HG02588 (cell line): ENCODE measurements around the gene TBX2.
"Not testable (repeated sequence)": the region's sequence is repeated elsewhere in the genome, so short reads cannot be mapped to it uniquely, and the experiment has no call there.

ENCODE experiments used
- ATAC-seq: cut with Tn5 transposase; IDR thresholded peaks from one replicate; pipeline ENCODE4 v1.9.1; 2021; ENCODE audit warnings: mild to moderate bottlenecking, moderate library complexity; ENCODE audit not compliant: unreplicated experiment

TBX2 gene

DNA sequence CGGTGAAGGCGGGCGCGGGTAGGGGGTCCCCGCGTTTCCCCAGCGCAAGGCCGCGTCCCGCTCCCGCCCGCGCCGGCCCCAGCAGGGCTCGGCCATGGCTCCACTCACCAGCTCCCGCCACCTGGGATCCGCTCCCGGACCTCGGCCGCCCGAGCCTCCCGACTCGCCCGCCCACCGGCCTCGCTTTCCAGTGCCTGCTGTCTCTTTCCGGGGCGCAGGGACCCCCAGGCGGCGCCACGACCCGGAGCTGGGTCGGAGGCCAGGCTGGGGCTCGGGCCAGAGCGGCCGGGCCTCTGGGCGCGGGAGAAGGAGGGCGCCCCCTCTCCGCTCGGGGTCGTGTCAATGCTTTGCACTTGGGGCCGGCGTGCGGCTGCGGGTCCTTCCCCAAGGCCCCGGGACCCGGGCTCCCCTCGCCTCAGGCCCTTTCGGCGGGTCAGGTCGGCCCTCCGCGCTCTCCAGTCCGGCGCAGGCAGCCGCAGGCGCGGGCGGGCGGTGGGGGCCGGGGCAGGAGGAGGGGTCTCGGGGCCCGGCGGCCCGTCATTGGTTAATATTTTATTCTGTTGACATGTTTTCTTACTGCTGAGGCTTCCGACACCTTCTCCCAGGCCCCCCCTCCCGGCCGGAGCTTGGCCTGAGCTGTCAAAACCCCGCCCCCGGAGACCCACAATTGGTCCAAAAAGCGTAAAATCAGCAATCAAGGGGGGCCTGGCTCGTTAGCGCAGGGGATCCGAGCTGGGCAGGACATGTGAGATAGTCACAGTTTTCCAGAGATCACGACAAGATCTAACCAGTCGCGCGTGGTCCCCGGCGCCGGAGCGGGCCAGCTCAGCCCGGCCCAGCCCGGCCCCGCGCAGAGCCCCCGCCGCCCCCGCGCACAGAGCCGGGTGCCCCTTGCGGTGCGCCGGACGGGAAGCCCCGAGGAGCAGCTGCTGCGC, at the start of gene TBX2:
TBX2 (plus strand) TSS at position 713 of the 935 bp plus-strand sequence. CDS start 334 bp downstream, outside the sequence.
- no peak for ATAC-seq

DNA sequence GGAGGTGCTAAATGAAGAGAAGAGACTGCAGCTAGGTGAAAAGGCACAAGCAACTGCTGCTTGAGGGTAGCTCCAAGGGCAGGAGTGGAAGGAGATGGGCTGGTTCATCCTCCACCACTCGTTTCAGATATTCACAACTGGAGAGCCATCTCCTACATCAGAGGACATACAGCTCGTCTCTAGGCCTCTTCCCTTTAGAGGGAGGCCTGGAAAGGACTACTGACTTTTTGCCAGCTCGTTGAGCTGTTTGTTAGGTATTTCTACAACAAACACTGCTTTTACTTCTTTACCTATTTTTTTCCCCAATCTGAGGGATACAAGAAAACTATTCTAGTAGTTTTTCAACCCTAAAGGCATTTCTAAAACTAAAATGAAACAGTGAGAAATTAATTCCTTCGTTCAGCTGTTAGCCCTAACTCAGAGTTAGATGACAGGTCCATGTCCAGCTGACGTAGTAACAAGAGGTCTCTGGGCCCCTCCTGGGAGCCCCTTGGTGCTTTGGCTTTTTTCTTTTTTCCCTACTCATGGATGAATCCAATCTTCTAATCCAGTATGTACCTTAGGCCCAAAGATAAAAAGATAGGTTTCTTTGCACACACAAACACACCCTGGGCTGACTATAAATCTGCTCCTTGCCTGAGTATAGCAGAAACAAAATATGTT, 47.8 kb upstream of the TBX2 start:
- ATAC-seq = no peak

DNA sequence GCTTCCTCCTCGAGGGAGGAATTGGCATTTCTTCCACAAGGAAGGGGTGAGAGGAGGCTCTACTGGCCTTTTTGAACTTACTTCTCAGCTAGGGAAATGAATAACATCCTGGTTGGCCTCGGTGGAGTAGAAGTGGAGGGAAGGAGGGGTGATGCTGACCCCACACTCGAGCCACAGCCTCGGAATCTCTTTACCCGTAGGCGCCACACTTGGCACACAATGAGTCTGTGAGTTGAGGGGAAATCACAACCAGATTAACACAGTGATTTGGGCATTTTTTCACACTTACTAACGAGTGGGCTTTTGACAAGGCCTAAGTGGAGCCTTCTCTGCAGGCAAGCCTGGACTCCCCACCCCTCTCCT, 47.3 kb upstream of the TBX2 start:
- ATAC-seq = no peak

DNA sequence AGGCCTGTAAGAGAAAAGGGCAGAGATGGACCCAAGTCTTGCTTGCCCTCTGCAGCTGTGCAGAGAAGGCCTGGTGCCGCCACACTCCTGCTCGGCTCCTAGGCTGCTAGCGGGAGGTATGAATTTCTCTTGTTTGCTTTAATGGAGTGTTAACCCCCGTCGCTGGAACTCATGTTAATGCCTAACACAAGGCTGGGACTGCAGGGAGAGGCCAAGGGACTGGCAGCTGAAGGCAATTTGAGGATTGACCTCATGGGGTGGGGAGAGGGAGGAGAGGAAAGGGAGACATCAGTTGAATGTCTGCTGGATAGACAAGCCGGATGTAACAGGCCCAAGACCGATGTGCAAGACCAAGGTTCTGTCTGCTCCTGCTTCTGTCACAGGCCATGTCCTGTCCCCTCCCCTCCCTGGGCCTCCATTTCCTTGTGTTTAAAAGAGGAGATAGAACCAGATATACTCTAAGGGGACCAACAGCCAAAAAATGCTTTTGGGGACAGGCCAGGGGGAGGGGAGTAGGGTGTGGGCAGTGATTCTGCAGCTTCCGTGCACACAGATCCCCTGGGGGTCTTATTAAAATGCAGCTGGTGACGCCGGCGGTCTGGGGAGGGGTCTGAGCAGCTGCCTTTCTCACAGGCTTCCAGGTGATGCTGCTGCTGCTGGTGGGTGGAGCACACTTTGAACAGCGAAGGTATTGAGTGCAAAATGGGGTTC, 46.7 kb upstream of the TBX2 start:
- ATAC-seq = no peak

DNA sequence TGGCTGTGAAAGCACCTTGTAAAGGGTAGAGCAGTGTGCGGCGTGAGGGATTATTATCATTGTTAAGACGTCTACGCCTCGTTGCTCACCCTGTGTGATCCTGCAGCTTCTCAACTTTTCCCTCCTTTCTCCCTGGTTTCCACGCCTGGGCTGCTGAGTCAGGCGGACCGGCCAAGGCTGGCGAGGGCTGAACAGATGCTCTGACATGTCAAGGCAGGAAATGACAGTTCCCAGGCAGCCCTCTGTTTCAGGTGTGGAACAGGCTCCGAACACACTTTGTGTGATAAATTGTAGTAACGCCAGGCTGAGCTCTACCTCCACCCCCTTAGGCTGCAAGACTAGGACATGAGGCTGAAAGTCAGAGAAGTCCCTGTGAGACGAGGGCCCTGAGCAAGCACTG, 46.0 kb upstream of the TBX2 start:
- ATAC-seq = no peak

DNA sequence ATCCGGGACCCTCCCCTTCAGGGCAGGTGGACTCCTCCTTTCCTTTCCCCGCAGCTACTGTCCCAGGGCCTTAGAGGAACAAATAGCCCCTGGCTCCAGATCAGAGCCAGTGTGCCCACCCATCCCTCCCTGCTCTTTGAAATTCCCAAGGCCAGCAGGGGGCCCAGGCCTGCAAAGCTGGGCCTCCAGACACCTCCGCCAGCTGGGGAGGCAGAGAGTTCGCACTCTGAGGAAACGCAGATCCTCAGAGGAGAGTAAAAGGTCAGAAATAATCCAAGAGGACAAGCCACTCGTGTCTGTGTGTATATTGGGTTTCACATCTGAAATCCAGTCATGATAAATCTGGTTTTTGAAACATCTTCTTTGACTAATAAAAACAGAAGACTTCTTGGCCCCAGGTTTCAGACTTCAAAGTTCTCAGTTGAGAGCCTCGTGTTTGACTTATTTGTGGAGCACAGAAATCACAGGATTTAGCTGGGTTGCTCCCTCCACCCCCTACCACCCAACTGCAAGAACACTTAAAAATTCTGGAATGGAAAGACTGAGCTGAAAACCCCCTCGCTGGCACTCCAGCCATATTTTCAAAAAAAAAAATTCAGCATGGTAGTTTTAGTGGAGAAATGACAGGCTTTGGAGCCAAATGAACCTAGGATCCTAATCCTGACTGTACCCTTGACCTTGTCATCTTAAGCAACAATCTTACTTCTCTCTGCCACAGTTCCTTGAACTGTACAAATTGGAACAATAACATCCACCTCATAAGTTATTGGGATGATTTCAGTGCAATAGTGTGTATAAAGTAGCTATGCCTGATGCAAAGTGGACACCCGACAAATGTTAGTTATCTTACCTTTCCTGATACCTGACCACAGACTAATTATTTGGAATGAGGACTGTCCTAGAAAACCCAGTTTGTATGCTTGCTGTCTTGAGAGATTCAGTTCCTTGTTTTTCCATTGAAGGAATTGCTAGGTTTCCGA, 44.5 kb upstream of the TBX2 start:
- ATAC-seq = no peak

DNA sequence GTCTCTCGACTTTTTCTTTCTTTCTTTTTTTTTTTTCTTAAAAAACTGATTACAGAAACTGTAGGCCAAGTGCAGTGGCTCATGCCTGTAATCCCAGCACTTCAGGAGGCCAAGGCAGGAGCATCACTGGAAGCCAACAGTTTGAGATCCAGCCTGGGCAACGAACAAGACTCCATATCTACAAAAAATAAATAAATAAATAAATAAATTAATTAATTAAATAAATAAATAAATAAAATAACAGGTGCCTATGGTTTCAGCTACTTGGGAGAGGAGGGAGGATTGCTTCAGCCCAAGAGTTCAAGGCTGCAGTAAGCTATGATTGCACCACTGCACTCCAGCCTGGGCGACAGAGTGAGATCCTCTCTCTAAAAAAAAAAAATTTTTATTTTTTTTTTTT, 42.6 kb upstream of the TBX2 start:
- not testable (repeated sequence) for ATAC-seq

DNA sequence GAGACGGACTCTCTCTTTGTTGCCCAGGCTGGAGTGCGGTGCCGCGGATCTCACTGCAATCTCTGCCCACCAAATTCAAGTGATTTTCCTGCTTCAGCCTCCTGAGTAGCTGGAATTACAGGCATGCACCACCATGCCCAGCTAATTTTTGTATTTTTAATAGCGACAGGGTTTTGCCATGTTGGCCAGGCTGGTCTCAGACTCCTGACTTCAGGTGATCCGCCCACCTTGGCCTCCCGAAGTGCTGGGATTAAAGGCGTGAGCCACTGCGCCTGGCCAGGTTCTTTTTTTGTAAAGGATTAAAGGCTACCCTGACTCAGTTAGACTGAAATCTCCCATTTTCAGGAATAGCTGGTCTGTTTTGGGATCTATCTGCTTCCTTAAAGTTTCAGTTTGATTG, 40.1 kb upstream of the TBX2 start:
- ATAC-seq = not testable (repeated sequence)

DNA sequence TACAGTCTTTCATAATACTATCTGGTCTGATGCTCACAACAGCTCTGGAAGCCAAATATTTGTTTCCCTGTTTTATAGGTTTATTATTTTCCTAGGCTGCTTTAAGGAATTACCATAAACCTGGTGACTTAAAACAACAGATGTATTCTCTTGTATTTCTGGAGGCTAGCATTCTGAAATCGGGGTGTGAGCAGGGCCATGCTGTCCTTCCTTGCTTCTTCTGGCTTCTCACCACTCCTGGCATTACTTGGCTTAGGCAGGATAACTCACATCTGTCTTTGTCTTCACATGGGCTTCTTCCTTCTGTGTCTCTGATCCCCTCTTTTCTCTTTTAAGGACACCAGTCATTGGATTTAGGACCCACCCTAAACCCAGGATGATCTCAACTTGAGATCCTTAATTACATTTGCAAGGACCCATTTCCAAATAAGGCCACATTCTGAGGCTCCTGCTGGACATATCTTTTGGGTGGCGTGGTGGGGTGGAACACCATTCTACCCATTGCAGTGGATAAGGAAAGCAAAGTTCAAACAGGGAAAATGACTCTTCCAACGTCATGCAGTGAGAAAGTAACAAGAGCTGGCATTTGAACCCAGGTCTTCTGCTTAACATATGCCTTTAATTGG, 39.2 kb upstream of the TBX2 start:
- no peak for ATAC-seq

DNA sequence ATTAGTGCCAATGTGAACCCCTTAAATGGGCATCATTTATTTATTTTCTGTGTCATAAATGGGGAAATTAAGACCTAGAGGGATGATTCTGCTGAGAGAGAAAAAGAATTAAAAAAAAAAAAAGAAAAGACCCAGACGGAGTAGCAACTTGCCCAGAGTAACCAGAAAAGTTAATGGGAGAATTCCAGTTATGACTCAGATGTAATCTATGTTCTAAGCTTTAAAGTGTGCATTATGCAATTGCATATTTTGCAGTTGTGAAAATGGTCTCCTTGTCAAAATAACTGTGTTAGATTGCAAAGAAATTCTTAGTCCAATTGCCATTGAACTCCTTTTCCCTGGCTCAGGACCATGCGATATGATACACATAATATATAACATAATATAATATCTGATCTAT, 38.6 kb upstream of the TBX2 start:
- no peak for ATAC-seq

DNA sequence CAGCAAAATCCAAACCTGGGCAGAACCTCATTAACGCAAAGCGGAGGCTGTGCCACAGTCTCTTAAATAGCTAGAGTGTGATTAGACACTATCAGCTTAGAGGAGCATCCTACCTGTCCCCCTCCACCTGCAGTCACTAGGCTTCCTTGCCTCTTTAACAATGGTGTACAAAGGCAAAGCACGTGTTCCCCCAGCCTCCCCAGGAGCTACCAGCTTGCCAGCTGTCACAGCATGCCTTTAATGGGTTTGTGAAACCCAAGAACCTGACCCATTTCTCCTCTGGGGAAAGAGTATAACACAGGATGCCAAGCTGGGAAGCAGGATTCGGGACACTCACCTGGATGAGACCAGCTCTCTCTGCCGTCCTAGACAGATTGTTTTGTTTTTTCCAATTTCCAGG, 37.2 kb upstream of the TBX2 start:
- no peak for ATAC-seq

DNA sequence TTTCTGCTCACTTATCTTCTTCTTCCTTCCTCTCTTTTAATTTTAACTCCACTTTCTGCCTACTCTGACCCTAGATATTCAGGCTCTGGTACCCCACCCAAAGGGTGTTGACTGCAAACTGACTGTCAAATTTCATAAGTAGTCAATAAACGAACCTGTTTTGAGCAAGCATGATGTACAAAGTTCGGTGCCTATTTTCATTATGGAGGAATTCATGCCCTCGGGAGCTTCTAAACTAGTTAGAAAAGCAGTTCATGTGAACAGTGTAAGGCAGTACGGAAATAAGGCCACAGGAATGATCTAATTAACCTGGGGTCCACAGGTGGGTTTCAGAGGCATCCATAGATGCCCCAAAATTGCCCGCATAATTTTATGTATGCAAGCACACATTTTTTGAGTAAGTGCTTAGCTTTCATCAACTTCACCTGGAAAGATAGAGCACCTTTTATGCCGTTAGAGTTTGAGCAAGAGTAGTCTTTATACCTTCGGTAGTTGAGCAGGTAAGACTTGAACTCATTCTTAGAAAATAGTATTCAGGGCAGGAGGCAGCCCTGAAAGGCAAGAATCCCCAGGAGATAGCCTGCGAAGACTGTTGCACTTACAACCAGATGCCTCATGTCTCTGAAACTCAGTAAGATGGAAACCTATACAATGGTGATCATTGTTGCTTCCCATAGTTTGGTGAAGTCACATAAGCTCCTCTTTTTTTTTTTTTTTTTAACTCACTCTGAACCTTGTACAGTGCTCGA, 36.6 kb upstream of the TBX2 start:
- ATAC-seq = no peak

DNA sequence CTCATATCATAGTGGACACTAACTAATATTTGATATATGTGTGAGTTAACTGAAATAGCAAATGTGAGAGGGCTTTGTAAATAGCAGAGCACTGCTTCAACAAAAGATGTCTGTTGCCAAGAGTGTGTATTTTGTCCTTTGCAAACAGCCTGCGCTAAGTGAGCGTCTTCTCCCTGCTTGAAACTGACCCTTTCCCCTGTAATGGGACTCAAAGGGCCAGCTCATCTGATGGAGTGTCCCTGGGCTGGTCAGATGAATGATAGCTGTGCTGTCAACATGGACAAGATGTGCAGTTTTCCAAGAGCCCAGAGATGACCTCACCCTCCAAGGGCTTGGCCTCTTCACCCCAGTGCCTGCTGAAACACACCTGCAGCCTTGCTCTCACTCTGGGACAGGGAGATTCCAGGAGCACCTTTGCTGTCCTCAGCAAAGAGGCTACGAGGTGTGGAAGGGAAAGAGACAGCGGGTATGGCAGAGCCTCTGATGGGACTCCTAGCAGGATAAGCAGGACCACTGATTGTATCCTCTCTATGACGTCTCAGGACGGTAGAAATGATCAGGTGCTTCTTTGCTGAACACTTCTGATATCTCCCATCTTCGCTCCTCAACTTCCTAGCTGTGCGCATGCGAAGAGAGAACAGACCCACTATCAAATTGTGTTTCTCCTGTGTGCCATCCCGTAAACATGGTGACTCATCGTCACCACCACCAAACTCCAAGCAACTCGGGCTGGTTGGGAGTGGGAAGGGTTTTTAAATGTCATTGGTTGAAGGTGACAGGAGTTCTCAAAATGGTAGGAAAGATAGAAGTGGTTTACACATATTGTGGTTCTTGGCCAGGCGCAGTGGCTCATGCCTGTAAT, 35.8 kb upstream of the TBX2 start:
- ATAC-seq = no peak

DNA sequence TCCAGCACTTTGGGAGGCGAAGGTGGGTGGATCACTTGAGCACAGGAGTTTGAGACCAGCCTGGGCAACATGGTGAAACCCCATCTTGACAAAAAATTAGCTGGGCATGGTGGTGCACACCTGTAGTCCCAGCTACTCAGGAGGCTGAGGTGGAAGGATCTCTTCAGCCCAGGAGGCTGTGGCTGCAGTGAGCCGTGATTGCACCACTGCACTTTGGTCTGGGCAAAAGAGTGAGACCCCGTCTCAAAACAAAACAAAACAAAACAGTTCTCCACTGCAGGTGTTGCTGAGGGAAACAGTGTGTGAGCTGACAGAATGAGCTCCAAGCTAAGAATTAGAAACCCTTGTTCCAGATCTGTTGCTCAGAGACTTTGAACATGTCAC, 35.2 kb upstream of the TBX2 start:
- ATAC-seq = no peak

DNA sequence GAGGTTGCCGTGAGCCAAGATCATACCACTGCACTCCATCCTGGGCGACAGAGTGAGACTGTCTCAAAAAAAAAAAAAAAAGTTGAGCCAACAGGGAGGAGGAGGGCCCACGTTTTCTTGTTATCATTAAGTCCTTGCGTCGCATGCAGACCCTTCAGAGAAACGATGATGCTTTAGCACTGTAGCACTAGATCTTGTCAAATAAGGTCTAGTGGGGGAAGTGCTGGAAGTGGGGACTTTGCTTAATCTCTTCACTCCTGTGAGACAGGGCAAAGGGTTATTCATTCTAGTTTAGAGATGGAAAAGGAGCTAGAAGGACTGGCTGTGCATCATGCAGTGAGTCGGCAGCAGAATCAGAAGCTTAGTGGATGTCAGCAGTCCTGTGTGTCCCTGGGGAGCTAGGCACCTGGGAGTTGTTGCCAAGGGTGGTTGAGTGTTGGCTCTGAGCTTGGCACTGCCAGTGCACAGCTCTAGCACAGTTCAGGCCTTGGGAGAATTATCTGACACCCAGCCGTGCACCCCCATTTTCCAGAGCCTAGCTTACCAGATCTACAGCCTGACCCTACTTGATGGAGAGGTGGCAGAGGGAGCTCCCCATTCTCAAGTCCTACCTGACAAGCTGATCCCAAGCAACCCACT, 33.4 kb upstream of the TBX2 start:
- ATAC-seq = no peak

DNA sequence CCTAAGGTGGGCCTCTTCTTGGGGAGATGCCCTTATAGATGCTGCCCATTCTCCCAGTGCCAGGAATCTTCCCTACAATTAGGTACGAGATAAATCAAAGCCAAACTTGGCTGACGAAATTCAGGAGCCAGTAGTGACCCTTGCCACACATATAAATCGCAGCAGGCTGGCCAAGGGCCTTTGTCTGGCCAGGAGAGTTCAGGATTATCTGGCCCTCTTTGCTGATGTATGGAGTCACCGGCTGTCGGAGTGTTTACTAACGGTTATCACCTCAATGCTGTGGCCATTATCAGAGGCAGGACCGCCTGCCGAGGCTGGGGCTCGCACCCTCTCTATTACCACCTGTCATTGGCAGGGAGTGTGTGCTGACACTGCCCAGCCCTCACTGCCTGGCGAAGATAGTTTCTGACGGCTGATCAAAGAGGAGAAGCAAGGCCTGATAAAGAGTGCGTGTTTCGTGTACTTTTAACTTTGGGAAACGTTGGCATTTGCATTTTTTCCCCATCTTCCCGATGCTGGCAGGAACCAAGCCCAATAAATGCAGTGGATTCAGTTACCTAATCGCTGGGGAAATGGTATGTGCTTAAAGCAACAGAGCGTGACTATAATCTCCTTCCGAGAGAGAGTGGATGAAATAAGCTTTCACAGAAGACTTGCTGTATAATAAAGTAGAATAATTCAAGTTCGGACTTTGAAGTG, 32.8 kb upstream of the TBX2 start:
- no peak for ATAC-seq

DNA sequence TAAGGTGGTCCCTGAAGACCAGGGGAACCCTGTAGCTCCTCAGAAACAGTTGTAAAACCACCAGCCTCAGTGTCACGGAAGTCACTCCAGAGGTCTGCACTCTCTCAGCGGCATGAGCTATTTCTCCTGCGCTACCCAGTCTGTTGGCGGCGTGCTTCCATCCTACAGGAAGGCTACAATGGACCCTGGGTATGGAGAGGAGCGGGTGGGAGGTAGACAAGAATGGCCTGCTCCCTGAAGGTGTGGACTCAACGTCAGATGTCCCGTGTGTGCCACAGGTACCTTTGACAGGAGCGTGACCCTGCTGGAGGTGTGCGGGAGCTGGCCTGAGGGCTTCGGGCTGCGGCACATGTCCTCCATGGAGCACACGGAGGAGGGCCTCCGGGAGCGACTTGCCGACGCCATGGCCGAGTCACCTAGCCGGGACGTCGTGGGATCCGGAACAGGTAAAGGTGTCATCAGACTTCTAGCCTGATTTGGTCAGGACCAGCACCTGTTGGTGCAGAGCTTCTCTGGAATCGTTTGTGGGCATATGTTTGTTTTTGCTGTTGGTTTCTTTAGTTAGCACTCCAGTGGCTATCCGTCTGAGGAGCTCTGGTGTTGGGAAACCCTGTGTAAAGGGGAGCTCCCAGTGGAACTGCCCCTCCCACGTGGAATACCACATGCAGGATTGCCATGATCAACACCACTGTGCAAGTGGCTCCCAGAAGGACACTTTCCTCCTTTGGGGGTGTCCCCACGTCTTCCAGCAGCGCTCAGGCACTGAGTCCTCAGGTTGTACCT, 31.4 kb upstream of the TBX2 start:
- ATAC-seq = no peak
